Prostate gland (tissue), 2 donors: ENCODE measurements around the gene CCAR1. TPM values are rescaled to one million over a fixed set of nuclear protein-coding genes. Genes with fewer than 3 reads are reported as not detected.
"Not testable (repeated sequence)": the region's sequence is repeated elsewhere in the genome, so short reads cannot be mapped to it uniquely, and the experiment has no call there.

ENCODE experiments used
- DNase-seq: peaks from one replicate; pipeline ENCODE4 v3.0.0-alpha.2; 2019; ENCODE audit warnings: low spot score
- H3K27ac ChIP-seq, 2 donors: fragments of 200-600 bp; sonication (generic); 2 replicates each; pipeline ENCODE4 v1.5.1; 2017 to 2019
- H3K27me3 ChIP-seq: fragments of 200-600 bp; sonication (generic); replicated peaks from 2 replicates; pipeline ENCODE4 v1.5.1; 2019; ENCODE audit not compliant: insufficient read depth
- H3K36me3 ChIP-seq, 2 donors: fragments of 200-600 bp; sonication (generic); 1 replicate in 1 of 2; 2 replicates in 1 of 2; pipeline versions ENCODE4 v1.5.1 to v1.8.1; 2017 to 2019
- H3K4me1 ChIP-seq: fragments of 200-600 bp; sonication (generic); replicated peaks from 2 replicates; pipeline ENCODE4 v1.5.1; 2019
- H3K4me3 ChIP-seq, 2 donors: fragments of 200-600 bp; sonication (generic); 2 replicates each; pipeline ENCODE4 v1.5.1; 2017 to 2019
- H3K9me3 ChIP-seq: fragments of 200-600 bp; sonication (generic); 2 replicates; pipeline ENCODE4 v1.5.1; 2017
- POLR2A ChIP-seq: fragments of 450-650 bp; IDR thresholded peaks from one replicate; pipeline ENCODE4 v1.6.1; 2016; ENCODE audit warnings: antibody characterized with exemption, mild to moderate bottlenecking
- POLR2AphosphoS5 ChIP-seq: sonication (generic); formaldehyde crosslinking; IDR thresholded peaks from one replicate; pipeline ENCODE4 v1.6.1; 2017; ENCODE audit warnings: antibody characterized with exemption
- WGBS: methylation state at CpG from one replicate; pipeline ENCODE4 v1.1.5; 2018; 5-methylcytosine and 5-hydroxymethylcytosine counted together
- intact Hi-C: fragments of 100-400 bp; cut with DNase I; formaldehyde crosslinking; loops from one replicate; pipeline ENCODE4 v1.14.2; 2022
- total RNA-seq, 2 donors: library from RNA; depleted of rRNA; stranded (reverse); fragments of >200 nt; gene quantifications; one replicate each; pipeline ENCODE4 v1.1.0, GENCODE V29; 2016
- TF ChIP-seq, protein P1 (sequence below), 4 experiments: fragments of 200-600 bp in 2 of 4; fragments of 450-650 bp in 2 of 4; sonication (generic) in 2 of 4; IDR thresholded peaks; 1 replicate in 3 of 4; 2 replicates in 1 of 4; pipeline ENCODE4 v1.5.1; 2016 to 2019; ENCODE audit warnings: antibody characterized with exemption in 4 of 4, mild to moderate bottlenecking in 2 of 4, moderate library complexity in 2 of 4

CCAR1 gene
- total RNA-seq, 2 donors from 2014 or later = 38.1 to 73.8 TPM

DNA sequence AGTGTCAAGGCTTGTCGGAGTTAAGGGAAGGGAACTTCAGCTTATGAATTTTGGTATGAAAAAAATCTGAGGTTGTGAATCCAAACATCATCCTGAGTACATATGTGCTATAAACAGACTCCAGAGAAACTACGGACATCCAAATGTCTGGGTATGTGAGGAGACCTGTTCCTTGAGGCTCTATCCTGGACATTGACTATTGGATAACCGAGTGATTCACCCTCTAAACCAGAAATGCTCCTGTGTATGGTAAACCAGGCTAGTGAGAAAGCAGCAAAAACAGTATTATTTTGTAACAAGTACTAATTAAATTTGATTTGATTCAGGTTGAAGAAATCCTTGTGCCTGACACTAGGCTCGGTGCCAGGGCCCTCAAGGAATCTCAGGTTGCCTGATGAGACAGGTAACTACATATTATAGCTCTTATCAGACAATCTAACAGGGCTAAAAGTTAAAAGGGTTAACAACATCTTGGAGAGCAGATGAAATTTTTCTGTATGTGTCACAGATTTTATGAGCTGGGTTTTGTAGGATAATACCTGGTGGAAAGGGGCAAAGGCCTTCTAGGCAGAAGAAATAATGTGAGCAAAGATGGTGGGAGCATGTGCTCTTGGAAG, 95.9 kb downstream of the CCAR1 start:
- H3K4me3 ChIP-seq = no peak overlapping the region
- no peaks in the 10 kb centered on the region for H3K27me3 ChIP-seq
- no peak for DNase-seq
- no peak overlapping the region for H3K27ac ChIP-seq
- intact Hi-C loops = no loop called here
- no peaks in the 10 kb centered on the region for H3K9me3 ChIP-seq
- no peaks in the 10 kb centered on the region for H3K4me1 ChIP-seq
- 23% methylated on average over 4 of the region's 4 CpGs for WGBS
- H3K36me3 ChIP-seq = no peaks in the 10 kb centered on the region
- TF ChIP-seq POLR2A (no peak), POLR2AphosphoS5 (no peak)
- TF ChIP-seq, protein P1, sequence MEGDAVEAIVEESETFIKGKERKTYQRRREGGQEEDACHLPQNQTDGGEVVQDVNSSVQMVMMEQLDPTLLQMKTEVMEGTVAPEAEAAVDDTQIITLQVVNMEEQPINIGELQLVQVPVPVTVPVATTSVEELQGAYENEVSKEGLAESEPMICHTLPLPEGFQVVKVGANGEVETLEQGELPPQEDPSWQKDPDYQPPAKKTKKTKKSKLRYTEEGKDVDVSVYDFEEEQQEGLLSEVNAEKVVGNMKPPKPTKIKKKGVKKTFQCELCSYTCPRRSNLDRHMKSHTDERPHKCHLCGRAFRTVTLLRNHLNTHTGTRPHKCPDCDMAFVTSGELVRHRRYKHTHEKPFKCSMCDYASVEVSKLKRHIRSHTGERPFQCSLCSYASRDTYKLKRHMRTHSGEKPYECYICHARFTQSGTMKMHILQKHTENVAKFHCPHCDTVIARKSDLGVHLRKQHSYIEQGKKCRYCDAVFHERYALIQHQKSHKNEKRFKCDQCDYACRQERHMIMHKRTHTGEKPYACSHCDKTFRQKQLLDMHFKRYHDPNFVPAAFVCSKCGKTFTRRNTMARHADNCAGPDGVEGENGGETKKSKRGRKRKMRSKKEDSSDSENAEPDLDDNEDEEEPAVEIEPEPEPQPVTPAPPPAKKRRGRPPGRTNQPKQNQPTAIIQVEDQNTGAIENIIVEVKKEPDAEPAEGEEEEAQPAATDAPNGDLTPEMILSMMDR (IDR thresholded peaks at IDR 0.05) = no peak

DNA sequence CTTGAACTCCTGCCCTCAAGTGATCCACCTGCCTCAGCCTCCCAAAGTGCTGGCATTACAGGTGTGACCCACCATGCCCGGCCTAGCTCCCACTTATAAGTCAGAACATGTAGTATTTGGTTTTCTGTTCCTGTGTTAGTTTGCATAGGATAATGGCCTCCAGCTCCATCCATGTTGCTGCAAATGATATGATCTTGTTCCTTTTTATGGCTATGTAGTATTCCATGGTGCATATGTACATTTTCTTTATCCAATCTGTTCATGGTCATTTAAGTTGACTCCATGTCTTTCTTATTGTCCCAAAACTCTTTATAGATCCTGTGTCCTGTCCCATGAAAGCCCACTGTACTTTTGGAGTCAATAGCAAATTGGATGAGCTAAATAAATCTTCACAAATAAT, 99.3 kb downstream of the CCAR1 start:
- WGBS = 78% methylated on average over 1 of the region's 1 CpG
- H3K27ac ChIP-seq, H3K4me3 ChIP-seq, intact Hi-C loops, H3K9me3 ChIP-seq, H3K4me1 ChIP-seq, DNase-seq, H3K27me3 ChIP-seq, H3K36me3 ChIP-seq: not testable (repeated sequence)

DNA sequence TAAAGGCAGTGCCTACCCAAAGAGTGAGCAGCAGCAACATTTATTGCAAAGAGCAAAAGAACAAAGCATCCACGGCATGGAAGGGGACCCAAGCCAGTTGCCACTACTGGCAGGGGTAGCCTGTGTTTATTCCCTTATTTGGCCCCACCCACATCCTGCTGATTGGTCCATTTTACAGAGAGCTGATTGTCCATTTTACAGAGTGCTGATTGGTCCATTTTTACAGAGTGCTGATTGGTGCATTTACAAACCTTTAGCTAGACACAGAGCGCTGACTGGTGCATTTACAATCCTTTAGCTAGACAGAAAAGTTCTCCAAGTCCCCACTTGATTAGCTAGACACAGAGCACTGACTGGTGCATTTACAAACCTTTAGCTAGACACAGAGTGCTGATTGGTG, 101.6 kb downstream of the CCAR1 start:
- H3K27ac ChIP-seq, H3K27me3 ChIP-seq, H3K4me1 ChIP-seq, DNase-seq, H3K36me3 ChIP-seq, H3K4me3 ChIP-seq, intact Hi-C loops, H3K9me3 ChIP-seq: not testable (repeated sequence)
- WGBS = 90% methylated on average over 2 of the region's 2 CpGs

DNA sequence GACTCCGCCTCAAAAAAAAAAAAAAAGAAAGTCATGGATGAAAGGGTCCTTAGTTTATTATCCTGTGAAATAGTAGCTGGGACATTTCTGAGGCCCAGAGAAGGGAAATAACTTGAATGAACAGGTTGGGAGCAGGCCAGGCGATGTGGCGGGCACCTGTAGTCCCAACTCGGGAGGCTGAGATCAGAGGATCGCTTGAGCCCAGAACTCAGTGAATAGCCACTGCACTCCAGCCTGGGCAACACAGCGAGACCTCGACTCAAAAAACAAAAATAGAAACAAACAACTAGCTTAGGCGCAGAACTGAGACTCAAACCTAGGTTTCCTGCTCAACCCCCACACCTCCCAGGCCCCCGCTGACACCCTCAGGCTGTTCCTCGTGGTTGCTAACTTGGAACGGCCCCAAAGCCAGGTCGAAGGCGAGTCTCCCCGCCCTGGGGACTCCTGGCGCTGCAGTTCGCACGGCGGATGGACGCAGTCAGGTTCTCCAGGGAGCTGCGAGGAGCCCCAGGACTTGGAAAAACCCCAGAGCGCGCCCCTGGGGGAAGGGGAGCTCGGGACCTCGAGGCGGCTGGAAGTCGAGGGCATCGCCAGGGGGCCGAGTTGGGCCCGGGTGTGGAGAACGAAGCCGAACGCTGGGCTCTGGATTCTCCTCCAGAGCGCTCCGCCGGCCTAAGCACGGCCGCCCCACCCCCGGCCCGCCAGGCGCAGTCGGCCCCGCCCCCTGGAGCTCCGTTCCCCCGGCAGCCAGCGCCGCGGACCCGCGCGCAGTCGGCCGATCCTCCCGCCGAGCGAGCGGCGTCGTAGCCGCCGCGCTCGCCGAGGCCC, 105.9 kb downstream of the CCAR1 start, which contains the start of gene STOX1:
Gene STOX1, plus strand, starts transcription at position 768 of the 828 bp plus-strand sequence. CDS start 93 bp downstream, outside the sequence.
- Histone ChIP-seq H3K27ac (peak within 1 kb of the TSS; percentile 60 to 71), H3K4me1 (no peaks in the 10 kb centered on the region), H3K27me3 (no peaks in the 10 kb centered on the region), H3K9me3 (no peaks in the 10 kb centered on the region), H3K4me3 (peak within 1 kb of the TSS; percentile 51), H3K36me3 (no peaks in the 10 kb centered on the region)
- intact Hi-C loops = no loop called here
- 3% methylated on average over 48 of the region's 63 CpGs for WGBS
- DNase-seq = peak; percentile 42
- TF ChIP-seq, protein P1 (IDR thresholded peaks at IDR 0.05) = peak in 1 of 4 experiments; percentile 20
- TF ChIP-seq POLR2A (no peak), POLR2AphosphoS5 (no peak)

DNA sequence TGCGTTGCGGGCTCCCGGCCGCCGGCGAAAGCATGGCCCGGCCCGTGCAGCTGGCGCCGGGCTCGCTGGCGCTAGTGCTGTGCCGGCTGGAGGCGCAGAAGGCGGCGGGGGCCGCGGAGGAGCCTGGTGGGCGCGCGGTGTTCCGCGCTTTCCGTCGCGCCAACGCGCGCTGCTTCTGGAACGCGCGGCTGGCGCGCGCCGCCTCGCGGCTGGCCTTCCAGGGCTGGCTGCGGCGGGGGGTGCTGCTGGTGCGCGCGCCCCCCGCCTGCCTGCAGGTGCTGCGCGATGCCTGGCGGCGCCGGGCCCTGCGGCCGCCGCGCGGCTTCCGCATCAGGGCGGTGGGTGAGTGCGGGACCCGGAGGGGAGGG, 106.5 kb downstream of the CCAR1 start:
- H3K4me1 ChIP-seq, H3K9me3 ChIP-seq, H3K27me3 ChIP-seq, DNase-seq, intact Hi-C loops, H3K36me3 ChIP-seq: not testable (repeated sequence)
- WGBS = 0% methylated on average over 4 of the region's 58 CpGs
- peak overlapping the region in 1 of 2 donors; percentile 60 for H3K27ac ChIP-seq
- peak overlapping the region; percentile 51 for H3K4me3 ChIP-seq

DNA sequence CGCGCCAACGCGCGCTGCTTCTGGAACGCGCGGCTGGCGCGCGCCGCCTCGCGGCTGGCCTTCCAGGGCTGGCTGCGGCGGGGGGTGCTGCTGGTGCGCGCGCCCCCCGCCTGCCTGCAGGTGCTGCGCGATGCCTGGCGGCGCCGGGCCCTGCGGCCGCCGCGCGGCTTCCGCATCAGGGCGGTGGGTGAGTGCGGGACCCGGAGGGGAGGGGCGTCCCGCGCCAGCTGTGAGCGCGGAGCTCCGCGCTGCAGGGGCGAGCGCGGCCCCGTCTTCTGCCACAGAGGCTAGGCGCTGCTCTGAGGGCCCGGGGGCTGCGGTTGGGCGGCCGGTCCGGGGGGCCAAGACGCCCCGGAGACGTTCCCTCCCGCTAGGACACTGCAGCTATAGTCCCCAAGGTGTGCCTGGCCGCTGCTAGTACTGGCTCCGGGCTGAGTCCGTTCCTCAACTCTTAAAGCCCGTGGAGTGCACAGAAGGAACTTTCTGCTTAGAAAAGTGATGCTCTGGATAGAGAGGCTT, 107.1 kb downstream of the CCAR1 start:
- WGBS = 0% methylated on average over 29 of the region's 59 CpGs
- peak overlapping the region; percentile 31 to 37 for H3K4me3 ChIP-seq
- H3K9me3 ChIP-seq, DNase-seq, intact Hi-C loops, H3K36me3 ChIP-seq, H3K27ac ChIP-seq, H3K4me1 ChIP-seq, H3K27me3 ChIP-seq: not testable (repeated sequence)
